Brain microvascular endothelial cell (primary cell): ENCODE data around the gene KDM2B.

Experiments
- DNase-seq: peaks from one replicate; pipeline ENCODE4 v3.0.0-alpha.2; 2020
- H3K27ac ChIP-seq: fragments of 250-450 bp; sonication (Bioruptor Pico); 2 replicates; pipeline ENCODE4 v1.5.1; 2020; ENCODE audit warnings: mild to moderate bottlenecking, moderate library complexity
- H3K27me3 ChIP-seq: fragments of 250-450 bp; sonication (Bioruptor Pico); replicated peaks from 2 replicates; pipeline ENCODE4 v1.5.1; 2020; ENCODE audit warnings: mild to moderate bottlenecking
- H3K36me3 ChIP-seq: fragments of 250-450 bp; sonication (Bioruptor Pico); replicated peaks from 2 replicates; pipeline ENCODE4 v1.5.1; 2020; ENCODE audit warnings: mild to moderate bottlenecking
- H3K4me3 ChIP-seq: 2 replicates; pipeline ENCODE4 v1.5.1; 2011; ENCODE audit warnings: low read depth, mild to moderate bottlenecking, control low read depth, low read length, moderate library complexity
- CTCF ChIP-seq: IDR thresholded peaks from 2 replicates; pipeline ENCODE4 v1.5.1; 2011; ENCODE audit warnings: low read depth, mild to moderate bottlenecking, moderate library complexity, low read length, control low read depth, inconsistent platforms; ENCODE audit errors: missing control alignments
- in situ Hi-C: cut with HindIII; loops from 2 replicates; pipeline ENCODE4 v1.10.0; 2017; ENCODE audit warnings: low sequenced_read_pairs, low pct_ligation_motif_present

Gene KDM2B

GRCh38 chr12:121420109-121420508 is 160.7 kb downstream of the KDM2B start:
- in situ Hi-C loops = no loop called here
- DNase-seq = no peak
- H3K27ac ChIP-seq = no peak overlapping the region
- H3K36me3 ChIP-seq = peaks cover 68% of the 10 kb centered on the region
- no peak overlapping the region for H3K4me3 ChIP-seq
- no peaks in the 10 kb centered on the region for H3K27me3 ChIP-seq
- TF ChIP-seq CTCF = no peak

GRCh38 chr12:121417847-121418246 is 163.0 kb downstream of the KDM2B start:
- Histone ChIP-seq H3K4me3 (no peak overlapping the region), H3K27ac (no peak overlapping the region), H3K27me3 (no peaks in the 10 kb centered on the region), H3K36me3 (peaks cover 47% of the 10 kb centered on the region)
- TF ChIP-seq CTCF = no peak
- in situ Hi-C loops = no loop called here
- no peak for DNase-seq

GRCh38 chr12:121413917-121414316 is 166.9 kb downstream of the KDM2B start:
- no peak for DNase-seq
- Histone ChIP-seq H3K4me3 (no peak overlapping the region), H3K36me3 (peaks cover 22% of the 10 kb centered on the region), H3K27me3 (no peaks in the 10 kb centered on the region), H3K27ac (no peak overlapping the region)
- in situ Hi-C loops = no loop called here
- TF ChIP-seq CTCF = no peak

GRCh38 chr12:121405211-121405610 is 175.6 kb downstream of the KDM2B start:
- H3K36me3 ChIP-seq = peaks cover 20% of the 10 kb centered on the region
- DNase-seq = no peak
- no peak overlapping the region for H3K27ac ChIP-seq
- TF ChIP-seq CTCF = no peak
- in situ Hi-C loops = no loop called here
- no peaks in the 10 kb centered on the region for H3K27me3 ChIP-seq
- no peak overlapping the region for H3K4me3 ChIP-seq

GRCh38 chr12:121404734-121405133 is 176.1 kb downstream of the KDM2B start:
- DNase-seq = no peak
- TF ChIP-seq CTCF = no peak
- H3K27ac ChIP-seq = no peak overlapping the region
- H3K36me3 ChIP-seq = peaks cover 20% of the 10 kb centered on the region
- H3K4me3 ChIP-seq = no peak overlapping the region
- H3K27me3 ChIP-seq = no peaks in the 10 kb centered on the region
- in situ Hi-C loops = no loop called here

- H3K4me3 ChIP-seq = no peak overlapping the region
- H3K27ac ChIP-seq = no peak overlapping the region
- no peaks in the 10 kb centered on the region for H3K27me3 ChIP-seq
- H3K36me3 ChIP-seq = peaks cover 20% of the 10 kb centered on the region
- TF ChIP-seq CTCF = no peak
- no peak for DNase-seq
- in situ Hi-C loops = no loop called here
These were observed 177.1 kb downstream of the KDM2B start for GRCh38 chr12:121403721-121404120.
